ENCODE measurements around the gene GMCL2. TPM values are rescaled to one million over a fixed set of nuclear protein-coding genes. Genes with fewer than 3 reads are reported as not detected.
A peak's percentile ranks its signal among the peaks of the same experiment; 100 is the strongest.

The GMCL2 gene
- total RNA-seq, 1 experiment from 2014 or later: not detected

DNA sequence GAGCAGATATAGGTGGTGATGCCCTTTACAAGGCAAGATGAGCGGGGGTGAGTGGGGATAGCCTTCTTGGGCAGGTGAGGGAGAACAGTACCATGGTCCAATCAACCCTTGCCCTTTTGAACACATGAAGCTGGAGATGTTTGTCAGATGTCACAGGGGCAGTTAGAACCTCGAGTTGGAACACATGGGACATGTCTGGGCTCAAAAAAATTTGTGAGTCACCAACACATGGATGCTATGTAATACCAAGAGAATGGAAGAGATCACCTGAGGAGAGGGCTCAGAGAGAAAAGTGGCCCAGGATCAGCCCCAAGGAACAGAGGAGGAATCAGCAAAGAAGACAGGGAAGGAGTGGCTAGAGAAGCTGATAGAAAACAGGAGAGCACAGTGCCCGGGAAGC, 40.8 kb upstream of the GMCL2 start:
- Histone ChIP-seq H2BK12ac (ENCODE audit: insufficient read length, low read depth, low read length) (no peak overlapping the region), H3K56ac (ENCODE audit: insufficient read length, low read depth, low read length) (no peak overlapping the region), H2BK5ac (ENCODE audit: insufficient read length, low read length) (no peak overlapping the region), H3K27me3 (ENCODE audit: insufficient read depth, low read length) (no peaks in the 10 kb centered on the region), H2AFZ (ENCODE audit: low read length) (no peak overlapping the region), H2BK20ac (ENCODE audit: low read depth, low read length, poor library complexity, severe bottlenecking) (no peak overlapping the region), H4K8ac (replicated peaks; ENCODE audit: insufficient read length, low read depth, low read length) (no peak overlapping the region), H3K4me2 (ENCODE audit: insufficient read depth, insufficient read length, low read length) (no peak overlapping the region), H4K91ac (ENCODE audit: insufficient read length, low read depth, low read length) (no peak overlapping the region), H3K14ac (ENCODE audit: insufficient read depth, low read length) (no peak overlapping the region), H3K4me1 (ENCODE audit: insufficient read depth, low read length) (peaks cover 2% of the 10 kb centered on the region; the same call in 1 of the 2 replicates), H3K79me2 (ENCODE audit: insufficient read depth, low read length) (peaks cover 4% of the 10 kb centered on the region; the same call in 1 of the 2 replicates), H3K9me3 (ENCODE audit: control insufficient read depth, low read depth, low read length) (no peaks in the 10 kb centered on the region), H4K5ac (ENCODE audit: insufficient read length, low read depth, low read length) (no peak overlapping the region), H2AK5ac (ENCODE audit: insufficient read length, low read length) (no peak overlapping the region), H3K27ac (ENCODE audit: insufficient read length, low read depth, low read length) (no peak overlapping the region), H3K4ac (ENCODE audit: low read depth, low read length) (no peak overlapping the region), H3K9ac (ENCODE audit: extremely low read depth, insufficient read length, low read length) (no peak overlapping the region), H4K20me1 (ENCODE audit: control insufficient read depth, insufficient read depth, insufficient read length) (peaks cover 3% of the 10 kb centered on the region), H3K18ac (ENCODE audit: insufficient read length, low read depth, low read length) (no peak overlapping the region), H3T11ph (ENCODE audit: low read length) (no peak overlapping the region), H3K23ac (ENCODE audit: insufficient read length, low read depth, low read length) (no peak overlapping the region), H2BK120ac (ENCODE audit: low read depth, low read length, poor library complexity, severe bottlenecking) (no peak overlapping the region), H2BK15ac (ENCODE audit: low read depth, low read length) (no peak overlapping the region), H3K23me2 (ENCODE audit: insufficient read length, low read depth, low read length, poor library complexity, severe bottlenecking) (peaks cover 3% of the 10 kb centered on the region), H3K79me1 (ENCODE audit: insufficient read depth, low read depth, low read length, poor library complexity, severe bottlenecking) (no peaks in the 10 kb centered on the region)
- Mint-ChIP-seq H3K9me3 (no peaks in the 10 kb centered on the region; a peak in 1 of 5 replicates), H3K27me3 (ENCODE audit: low read depth) (no peaks in the 10 kb centered on the region), H3K4me3 (peak overlapping the region in 1 of 2 experiments; percentile 11; a peak in 1 of 5 replicates), H3K36me3 (ENCODE audit: insufficient read depth in 1 of 3, low read depth in 3 of 3) (peaks cover 48 to 72% (median 57%) of the 10 kb centered on the region in 3 experiments), H3K27ac (no peak overlapping the region), H3K4me1 (peaks cover 23 to 30% of the 10 kb centered on the region in 2 experiments)
- TF ChIP-seq, protein P1, sequence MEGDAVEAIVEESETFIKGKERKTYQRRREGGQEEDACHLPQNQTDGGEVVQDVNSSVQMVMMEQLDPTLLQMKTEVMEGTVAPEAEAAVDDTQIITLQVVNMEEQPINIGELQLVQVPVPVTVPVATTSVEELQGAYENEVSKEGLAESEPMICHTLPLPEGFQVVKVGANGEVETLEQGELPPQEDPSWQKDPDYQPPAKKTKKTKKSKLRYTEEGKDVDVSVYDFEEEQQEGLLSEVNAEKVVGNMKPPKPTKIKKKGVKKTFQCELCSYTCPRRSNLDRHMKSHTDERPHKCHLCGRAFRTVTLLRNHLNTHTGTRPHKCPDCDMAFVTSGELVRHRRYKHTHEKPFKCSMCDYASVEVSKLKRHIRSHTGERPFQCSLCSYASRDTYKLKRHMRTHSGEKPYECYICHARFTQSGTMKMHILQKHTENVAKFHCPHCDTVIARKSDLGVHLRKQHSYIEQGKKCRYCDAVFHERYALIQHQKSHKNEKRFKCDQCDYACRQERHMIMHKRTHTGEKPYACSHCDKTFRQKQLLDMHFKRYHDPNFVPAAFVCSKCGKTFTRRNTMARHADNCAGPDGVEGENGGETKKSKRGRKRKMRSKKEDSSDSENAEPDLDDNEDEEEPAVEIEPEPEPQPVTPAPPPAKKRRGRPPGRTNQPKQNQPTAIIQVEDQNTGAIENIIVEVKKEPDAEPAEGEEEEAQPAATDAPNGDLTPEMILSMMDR (conservative IDR thresholded peaks at IDR 0.05): no peak
- no peak for DNase-seq
- WGBS (ENCODE audit: extremely low coverage, insufficient read length, low lambda C conversion rate): no CpG with 5 or more reads among the region's 3 CpGs

Data from H9 (cell line).